ENCODE results near the gene CLIP2.
A peak's percentile ranks its signal among the peaks of the same experiment; 100 is the strongest.
"Not testable (repeated sequence)": the region's sequence is repeated elsewhere in the genome, so short reads cannot be mapped to it uniquely, and the experiment has no call there.

The CLIP2 gene

DNA sequence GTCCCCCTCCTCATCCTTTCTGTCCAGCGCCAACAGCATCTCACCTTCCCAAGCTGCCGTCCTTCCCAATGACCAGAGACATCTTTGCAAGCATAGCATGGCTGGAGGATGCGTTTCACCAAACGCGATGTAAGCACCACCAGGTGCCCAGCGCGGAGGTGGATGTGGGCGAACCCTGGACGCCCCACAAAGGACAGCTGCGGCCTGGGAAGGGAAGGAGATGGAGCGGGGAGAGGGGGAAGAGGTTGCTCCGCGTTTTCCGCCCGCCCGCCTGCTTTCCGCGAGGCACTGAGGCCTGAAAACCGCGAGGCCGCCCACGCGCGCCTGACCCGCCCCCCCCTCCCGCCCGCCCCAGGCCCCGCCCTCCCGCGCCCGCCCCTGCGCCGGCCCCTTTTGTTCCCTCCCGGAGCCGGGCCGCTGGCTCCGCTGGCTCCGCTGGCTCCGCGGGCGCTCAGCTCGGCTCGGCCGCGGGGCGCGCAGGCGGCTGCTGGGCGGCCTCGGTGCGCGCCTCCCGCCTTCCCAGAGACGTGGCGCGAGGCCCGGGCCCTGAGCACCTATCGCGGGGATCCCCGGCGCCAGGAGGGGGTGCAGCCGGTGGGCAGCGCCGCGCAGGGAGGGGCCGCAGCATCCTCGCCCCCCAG lies at the start of gene CLIP2:
Gene CLIP2, plus strand, starts transcription at position 390 of the 641 bp plus-strand sequence. CDS start 28,140 bp downstream, outside the sequence.
- peak; percentile 75 for DNase-seq

DNA sequence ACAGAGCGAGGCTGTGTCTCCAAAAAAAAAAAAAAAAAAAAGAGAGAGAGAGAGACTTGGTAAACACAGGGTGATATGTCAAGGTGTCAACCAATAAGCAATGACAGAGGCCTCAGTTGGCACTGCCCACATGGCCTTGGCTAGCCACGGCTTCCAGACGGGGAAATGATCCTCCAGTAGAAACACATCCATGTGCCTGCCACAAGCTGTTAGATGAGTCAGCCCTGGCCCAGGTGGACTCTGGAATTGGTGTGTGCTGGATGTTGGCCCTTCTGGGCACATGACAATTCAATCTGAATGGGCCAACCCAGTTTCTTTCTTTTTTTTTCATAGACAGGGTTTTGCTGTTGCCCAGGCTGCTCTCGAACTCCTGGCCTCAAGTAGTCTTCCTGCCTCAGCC lies 48.7 kb upstream of the CLIP2 start:
- DNase-seq: no peak

DNA sequence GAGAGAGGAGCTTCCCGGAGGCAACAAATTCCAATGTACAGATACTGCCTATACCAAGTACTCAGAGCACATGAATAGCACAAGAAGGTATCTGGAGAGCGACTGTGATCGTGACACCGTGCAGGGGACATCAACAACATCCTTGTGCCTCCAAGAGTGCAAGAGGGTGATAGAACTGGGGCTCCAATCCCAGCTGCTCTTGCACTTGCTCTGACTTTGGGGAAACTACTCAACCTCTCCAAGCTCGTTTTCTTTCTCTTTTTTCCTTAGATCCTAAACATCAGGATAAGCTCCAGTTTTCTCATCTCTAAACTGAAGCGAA lies 47.1 kb upstream of the CLIP2 start:
- no peak for DNase-seq

DNA sequence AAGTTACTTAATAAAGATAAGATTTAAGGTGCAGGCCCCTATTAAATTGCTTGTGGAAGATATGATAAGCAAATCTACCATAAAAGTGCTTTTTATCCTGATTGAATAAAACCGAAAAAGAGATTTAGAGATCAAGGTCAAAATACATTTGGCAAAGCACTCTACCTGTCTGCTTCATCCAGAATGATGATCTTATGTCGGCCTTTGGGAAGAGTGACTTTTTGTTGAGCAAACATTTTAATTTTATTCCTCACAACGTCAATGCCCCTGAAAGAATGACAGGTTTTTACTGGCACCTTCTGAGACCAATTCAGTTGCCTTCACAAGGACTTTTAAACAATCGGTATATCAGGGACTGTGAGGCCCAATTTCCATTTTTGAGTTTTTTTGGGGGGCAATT lies 42.7 kb upstream of the CLIP2 start:
- DNase-seq: no peak

DNA sequence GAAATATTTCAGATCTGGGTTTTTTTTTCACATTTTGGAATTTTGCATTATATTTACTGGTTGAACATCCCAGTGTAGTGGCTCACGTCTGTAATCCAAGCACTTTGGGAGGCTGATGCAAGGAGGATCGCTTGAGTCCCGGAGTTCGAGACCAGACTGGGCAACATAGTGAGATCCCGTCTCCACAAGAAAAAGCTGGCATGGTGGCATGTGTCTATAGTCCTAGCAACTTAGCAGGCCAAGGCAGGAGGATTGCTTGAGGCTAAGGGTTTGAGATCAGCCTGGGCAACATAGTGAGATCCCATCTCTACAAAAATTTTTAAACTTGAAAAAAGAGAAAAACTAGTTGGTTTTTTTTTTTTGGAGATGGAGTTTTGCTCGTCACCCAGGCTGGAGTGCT lies 41.1 kb upstream of the CLIP2 start:
- no peak for DNase-seq

DNA sequence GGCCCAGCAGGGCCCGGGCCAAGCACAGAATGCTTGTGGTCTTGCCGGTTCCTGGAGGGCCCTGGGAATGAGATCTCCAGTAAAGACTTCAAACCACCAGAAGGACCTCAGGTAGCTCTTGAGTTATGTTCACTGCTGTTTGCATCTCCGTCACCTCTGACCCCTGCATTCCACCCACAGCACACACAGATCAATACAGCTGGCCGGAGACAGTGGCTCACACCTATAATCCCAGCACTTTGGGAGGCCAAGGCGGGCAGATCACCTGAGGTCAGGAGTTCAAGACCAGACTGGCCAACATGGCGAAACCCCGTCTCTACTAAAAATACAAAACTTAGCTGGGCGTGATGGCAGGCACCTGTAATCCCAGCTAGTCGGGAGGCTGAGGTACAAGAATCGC lies 40.1 kb upstream of the CLIP2 start:
- not testable (repeated sequence) for DNase-seq

DNA sequence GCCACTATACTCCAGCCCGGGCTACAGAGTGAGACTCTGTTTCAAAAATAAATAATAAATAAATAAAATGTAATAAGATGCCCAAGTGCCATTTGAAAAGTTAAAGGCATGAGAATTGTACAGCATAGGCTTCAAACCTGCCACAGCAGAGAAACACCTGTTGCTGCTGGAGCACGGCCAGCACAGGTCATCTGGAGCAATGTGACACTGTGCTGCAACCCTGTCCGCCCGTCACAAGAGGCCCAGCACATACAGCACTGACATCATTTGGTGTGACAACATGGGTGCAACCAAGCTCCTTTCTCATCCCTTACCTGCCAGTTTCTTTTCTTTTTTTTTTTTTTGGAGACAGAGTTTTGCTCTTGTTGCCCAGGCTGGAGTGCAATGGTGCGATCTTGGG lies 36.3 kb upstream of the CLIP2 start:
- no peak for DNase-seq

DNA sequence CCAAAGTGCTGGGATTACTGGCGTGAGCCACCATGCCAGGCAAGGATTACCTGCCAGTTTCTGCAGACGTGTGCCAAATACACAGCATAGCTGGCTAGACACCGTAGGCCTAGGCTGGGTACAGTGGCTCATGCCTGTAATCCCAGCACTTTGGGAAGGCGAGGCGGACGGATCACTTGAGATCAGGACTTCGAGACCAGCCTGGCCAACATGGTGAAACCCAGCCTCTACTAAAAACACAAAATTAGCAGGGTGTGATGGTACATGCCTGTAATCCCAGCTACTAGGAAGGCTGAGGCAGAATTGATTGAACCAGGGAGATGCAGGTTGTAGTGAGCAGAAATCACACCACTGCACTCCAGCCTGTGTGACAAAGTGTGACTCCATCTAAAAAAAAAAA lies 35.9 kb upstream of the CLIP2 start:
- DNase-seq: no peak

DNA sequence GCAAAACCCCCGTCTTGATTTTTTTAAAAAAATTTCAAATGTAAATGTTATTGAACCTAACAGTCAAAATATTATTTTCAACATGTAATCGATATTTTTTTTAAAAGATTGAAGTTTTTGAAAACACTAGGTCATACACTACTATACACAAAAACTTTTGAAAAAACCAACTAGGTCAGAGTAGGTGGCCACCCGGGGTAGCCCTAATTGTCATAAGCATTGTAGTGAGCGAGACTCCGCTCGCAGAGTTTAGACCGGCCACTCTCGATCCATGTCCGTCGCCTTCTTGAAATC lies 35.4 kb upstream of the CLIP2 start:
- no peak for DNase-seq

DNA sequence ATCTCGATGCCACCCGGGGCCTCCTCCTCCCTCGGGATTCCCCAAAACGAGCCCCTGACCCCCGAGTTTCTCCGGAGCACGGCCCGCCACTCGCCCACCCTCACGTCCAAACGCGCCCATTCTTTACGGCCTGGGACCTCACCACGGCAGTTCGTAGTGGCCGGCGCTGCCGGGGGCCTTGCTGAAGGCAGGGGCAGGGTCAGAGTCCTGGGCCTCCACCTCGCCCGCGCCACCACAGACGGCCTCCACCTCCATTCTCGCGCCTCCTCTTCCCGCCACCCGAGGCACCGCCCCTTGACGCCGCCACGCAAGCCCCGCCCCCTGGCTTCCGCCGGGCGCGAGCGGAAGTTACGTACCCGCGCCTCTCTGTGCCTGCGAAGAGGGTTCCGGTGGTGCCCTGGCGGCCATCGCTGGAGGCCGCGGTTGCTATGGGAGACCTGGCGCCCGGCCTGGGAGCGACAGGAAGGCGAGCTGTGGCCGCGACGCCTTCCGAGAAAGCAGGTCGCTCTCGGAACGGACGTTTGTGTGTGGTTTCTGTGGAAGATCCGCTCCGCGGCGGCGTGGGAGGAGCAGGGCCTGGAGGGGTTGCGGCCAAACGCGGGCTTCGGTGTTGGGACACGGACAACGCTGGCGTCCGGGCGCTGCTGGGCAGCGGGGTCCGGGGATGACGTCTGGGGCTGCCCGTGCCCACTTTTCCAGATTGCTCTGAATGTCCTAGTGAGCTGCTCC lies 34.9 kb upstream of the CLIP2 start, which contains the start of gene RFC2:
Gene RFC2, minus strand, starts transcription at position 271 of the 729 bp plus-strand sequence. Its CDS starts 16 bp downstream, at position 255.
- DNase-seq: peak; percentile 98

DNA sequence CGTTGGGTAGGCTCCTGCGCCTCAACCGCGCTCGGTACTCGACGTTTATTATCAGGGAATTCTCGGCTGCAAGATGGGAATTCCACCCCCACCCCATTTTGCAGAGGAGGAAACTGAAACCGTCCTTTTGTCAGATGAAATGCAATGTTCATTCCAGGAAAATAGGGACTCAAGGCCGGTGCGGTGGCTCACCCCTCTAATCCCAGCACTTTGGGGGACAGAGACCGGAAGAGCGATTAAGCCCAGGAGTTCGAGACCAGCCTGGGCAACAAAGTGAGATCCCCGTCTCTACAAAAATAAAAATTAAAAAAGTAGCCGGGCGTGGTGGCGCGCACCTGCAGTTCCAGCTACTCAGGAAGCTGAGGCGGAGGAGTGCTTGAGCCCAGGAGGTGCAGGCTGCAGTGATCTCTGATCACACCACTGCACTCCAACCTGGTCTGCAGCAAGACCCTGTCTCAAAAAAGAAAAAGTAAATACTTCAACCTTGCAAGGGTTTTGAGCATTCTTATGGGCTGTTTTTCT lies 34.3 kb upstream of the CLIP2 start:
- DNase-seq: peak; percentile 20

DNA sequence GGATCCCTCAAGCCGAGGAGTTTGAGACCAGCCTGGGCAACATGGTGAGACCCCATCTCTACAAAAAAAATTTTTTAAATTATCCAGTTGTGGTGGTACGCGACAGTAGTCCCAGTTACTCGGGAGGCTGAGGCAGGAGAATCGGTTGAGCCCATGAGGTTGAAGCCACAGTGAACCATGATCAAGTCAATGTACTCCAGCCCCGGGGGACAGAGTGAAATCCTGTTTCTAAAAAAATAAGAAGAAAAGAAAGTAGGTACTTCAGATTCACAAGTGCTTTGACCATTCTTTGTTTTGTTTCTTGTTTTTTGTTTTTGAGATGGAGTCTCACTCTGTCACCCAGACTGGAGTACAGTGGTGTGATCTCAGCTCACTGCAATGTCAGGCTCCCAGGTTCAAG lies 33.7 kb upstream of the CLIP2 start:
- DNase-seq: not testable (repeated sequence)

DNA sequence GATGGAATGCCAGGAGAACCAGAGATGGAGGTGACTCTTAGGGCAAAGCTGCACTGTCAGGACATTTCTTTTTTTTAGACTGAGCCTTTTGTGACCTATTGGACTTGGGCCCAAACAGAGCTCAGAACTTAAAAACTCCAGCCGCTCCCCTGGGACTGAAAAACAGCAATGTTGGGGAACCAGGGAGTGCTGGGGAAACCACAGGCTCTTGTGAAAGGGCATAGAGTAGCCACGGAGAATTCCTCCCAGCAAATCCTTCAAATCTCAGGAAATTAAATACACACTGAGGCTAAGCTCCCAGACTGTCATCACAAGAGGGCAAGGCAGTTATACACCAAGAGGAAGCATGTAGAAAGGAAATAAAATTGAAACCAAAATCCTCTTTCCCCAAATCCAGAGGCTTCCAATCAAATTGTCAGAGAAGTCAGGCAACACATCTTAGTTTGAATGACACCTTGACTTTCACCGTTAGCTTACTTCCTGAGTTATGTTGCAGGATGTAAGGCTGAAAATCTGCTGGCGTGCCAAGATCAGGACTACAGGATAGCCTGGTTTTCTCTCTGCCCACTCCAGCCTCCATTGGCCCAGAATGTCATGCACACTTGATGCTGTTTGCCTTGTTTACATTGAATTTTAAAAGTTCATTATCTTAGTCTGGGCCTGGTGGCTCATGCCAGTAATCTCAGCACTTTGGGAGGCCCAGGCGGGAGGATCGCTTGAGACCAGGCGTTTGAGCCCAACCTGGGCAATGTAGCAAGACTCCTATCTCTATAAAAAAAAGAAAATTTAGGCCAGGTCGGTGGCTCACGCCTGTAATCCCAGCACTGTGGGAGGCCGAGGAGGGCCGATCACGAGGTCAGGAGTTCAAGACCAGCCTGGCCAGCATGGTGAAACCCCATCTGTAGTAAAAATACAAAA lies 32.5 kb upstream of the CLIP2 start:
- no peak for DNase-seq

DNA sequence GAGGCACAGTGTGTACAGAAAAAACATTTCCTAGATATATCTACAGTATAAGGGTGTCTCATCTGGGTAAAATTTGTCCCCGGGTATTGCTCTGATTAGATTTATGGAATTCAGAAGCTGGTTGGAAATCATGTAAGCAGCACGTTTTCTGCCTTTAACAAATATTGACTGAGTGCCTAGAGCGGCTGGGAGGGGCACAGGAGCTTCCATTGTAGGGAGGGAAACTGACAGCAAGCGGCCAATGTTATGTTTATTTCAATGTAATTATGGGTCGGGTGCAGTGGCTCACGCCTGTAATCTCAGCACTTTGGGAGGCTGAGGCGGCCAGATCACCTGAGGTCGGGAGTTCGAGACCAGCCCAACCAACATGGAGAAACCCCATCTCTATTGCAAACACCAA lies 30.6 kb upstream of the CLIP2 start:
- DNase-seq: no peak

DNA sequence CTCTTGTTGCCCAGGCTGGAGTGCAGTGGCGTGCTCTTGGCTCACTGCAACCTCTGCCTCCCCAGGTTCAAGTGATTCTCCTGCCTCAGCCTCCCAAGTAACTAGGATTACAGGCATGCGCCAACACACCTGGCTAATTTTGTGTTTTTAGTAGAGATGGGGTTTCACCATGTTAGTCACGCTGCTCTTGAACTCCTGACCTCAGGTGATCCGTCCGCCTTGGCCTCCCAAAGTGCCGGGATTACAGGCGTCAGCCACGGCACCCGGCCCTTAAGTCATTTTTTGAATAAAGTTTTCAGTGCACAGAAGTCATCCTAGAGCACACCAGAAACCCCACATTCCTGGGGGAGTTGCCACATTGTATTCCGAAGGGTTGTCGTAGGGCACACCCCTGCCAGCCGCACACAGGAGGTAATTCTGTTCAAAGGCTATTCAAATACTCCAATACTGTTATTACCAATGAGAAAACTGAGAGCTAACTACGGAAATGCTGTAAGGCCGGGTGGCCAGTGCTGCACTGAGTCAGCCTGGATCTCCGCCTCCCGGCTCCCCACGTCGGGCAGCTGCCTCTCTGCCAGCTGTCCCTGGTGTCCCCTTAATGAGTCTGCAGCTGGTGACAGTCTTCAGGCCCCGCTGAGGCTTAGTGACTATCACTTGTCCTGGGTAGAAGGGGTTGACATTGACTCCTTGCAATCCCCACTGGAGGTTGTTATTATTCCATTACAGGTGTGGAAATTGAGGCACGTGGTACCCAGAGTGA lies 26.4 kb upstream of the CLIP2 start:
- DNase-seq: no peak

DNA sequence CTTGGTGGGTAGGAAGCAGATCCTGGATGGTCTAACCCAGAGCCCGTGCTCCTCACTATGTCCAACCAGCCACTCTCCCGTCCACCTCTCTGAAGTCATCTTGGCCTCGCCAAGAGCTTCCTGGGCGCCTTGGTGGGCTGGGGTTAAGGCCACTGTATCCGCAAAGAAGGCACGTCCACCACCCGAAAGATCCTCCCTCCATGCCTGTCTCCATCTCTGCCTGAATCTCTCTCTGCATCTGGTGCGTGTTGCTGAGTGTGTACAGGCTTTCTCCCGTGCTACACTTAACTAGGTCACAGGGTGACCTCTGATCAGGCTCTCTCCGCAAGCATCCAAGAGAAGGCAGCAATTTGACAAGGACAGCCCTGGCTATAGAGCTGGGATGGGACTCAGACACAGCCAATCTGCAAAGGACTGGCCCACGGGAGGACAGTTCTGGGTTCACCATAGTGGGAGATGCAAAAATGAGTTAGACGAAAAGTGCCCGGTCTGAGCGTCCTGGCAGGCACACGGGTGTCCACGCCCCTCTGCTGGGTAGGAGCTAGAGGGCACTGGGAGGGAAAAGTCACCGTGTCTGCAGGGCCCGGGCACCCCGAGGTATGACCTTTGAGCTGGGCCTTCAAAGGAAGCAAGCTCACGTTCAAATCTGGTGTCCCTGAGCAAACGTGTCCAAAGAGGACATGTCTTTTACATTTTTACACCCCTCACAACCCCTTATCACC lies 25.6 kb upstream of the CLIP2 start:
- no peak for DNase-seq

DNA sequence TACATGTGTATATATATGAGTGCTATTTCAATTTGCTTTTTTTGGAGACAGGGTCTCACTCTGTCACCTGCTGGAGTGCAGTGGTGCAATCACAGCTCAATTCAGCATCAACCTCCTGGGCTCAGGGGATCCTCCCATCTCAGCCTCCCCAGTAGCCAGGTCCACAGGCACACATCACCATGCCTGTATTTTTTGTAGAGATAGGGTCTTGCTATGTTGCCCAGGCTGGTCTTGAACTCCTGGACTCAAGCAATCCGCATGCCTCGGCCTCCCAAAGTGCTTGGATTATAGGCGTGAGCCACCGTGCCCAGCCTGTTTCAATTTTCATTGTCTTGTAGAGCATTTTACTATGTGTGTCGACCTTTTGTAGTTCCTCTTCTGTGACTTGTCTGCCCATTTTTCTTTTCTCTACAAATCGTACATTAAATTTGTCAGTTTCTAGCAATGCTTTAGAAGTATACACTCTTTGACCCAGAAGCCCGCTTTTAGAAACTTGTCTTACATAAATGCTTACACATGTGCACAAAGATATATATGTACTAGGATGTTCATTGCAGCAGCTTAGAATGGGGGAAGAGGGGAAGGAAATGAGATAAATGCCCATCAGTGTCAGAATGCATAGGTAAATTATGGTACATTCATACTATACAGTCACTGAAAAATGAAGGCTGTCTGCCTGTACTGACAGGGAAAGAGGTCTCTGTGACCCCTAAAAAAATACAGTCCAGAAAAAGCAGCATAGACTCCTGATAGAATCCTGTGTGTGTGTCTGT lies 22.8 kb upstream of the CLIP2 start:
- no peak for DNase-seq

DNA sequence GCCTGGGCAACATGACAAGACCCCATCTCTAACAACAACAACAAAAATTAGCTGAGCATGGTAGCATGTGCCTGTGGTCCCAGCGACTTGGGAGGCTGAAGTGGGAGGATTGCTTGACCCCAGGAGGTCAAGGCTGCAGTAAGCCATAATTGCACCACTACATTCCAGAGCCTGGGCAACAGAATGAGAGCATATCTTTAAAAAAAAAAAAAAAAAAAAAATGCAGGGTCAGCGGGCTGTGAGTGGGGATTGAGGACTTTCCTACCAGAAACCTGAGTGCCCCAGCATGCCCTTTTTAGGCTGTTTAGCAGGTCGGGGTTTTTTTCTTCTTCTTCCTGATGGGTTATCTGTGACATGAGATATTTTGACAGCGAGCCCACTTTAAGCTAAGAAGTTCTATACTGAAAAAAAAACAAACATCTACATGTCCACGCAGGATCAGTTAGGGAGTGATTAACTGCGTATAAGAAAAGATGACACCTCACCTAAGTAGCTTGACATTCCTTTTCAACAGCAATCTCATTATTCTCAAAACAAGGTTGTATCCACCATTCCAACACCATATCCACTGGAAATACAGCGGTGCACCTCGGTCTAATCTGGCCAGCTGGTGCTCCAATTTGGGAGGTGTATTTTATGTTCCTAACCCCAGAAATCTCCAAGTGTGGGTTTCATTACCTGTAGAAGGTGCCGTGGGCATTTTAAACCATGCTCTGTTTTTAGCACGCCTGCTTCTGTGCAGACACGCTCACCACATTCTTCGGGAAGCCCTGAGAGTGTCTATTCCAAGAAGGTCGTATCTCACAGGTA lies 21.2 kb upstream of the CLIP2 start:
- DNase-seq: no peak

DNA sequence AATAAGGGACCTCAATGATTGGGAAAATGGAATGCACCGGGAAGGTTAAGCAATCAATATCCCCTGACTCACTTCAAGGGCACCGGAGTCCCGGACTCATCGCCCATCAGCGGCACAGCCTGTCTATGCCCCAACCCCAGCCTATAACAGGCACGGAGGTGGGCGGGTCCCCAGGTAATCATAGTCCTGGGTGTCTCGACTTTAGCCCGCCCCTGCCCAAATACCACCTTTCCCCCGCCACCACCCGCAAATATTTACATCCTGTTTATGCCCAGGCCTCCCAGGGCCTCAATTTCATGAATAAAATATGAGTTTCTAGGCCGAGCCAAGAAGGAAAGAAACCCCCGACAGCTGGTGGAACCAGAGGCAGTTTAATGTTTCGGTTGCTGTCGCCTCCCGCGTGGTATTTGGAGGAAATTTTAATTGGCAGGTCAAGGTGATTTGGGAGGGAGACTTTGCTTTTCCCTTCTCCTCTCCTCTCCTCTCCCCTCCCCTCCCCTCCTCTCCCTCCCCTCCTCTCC lies 19.4 kb upstream of the CLIP2 start:
- DNase-seq: peak; percentile 56

DNA sequence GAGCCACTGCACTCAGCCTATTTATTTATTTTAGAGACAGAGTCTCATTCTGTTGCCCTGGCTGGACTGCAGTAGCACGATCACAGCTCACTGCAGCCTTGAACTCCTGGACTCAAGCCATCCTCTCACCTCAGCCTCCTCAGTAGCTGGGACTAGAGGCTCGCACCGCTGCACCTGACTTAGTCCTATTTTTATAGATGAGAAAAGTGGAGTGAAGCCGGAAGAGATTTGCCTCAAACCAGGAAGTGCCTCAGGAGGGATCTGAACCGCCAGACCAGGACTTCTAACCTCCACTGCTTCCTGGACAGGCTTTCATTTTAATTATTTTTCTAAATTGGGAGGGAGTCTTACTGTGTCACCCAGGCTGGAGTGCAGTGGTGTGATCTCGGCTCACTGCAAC lies 17.5 kb upstream of the CLIP2 start:
- no peak for DNase-seq

All from activated CD4-positive, alpha-beta T cell treated with anti-CD3 and anti-CD28 coated beads, Interleukin-10, Interleukin-2, amounts not matched to agents 100 ng/mL and 50 ng/mL, durations not matched to agents 16 hours and 8 hours (primary cell).